ENCODE data around the gene ZNF865. TPM values are rescaled to one million over a fixed set of nuclear protein-coding genes. Genes with fewer than 3 reads are reported as not detected.
A peak's percentile ranks its signal among the peaks of the same experiment; 100 is the strongest.

Gene ZNF865
- polyA plus RNA-seq (2011; rRNA removed) (0.88 and 1.4 TPM in 2 replicates), polyA minus RNA-seq (2011; rRNA and poly(A)+ RNA removed) (1.4 and 1.7 TPM in 2 replicates)

DNA sequence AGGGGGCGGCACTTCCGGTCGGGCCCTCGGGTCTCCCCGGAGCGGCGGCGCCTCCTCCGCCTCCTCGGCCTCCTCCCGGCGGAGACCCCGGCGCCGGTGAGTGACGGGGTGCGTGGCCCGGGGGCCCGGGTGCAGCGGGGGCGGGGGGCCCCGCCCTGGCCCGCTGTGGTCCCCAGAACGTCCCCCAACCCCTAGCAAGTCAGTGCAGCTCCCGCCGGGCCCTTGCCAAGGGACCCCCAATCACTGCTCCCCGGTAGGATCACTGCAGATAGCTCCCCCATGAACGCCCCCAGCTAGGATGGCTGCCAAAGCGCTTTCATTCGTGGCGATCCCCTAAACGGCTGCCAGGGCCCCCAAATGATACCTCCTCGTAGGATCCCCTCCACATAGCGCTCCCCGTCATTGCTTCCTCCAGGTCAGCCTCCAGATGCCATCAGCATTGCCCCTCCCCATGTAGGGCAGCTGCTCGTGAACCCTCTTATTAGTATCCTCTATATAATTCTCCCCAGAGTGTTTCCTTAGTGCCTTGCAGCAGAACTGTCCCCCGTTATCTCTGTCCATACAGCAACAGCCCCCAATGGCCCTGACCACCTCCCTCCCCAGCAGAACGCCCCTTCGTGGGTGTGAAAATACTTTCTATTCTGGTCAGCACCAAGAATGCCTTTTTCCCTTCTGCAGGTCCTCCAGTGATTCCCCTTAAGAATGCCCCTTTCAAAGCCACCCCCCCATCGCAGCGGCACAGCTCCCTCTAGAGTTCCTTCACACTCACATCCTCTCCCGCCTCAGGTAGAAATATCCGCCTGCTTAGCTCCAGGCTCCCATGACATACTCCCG lies at the start of gene ZNF865:
TSS of gene ZNF865 (plus strand) at position 11 of the 834 bp plus-strand sequence. CDS start 7,972 bp downstream, outside the sequence.
- peak; percentile 67 for DNase-seq (ENCODE audit: low read depth, low spot score)
- Histone ChIP-seq H3K9me3 (ENCODE audit: control insufficient read depth, insufficient read depth, low read length) (peaks cover 18% of the 10 kb centered on the region), H3K27ac (ENCODE audit: low read depth, low read length) (peak within 1 kb of the TSS; percentile 89), H3K27me3 (ENCODE audit: control insufficient read depth, insufficient read depth, low read length) (no peaks in the 10 kb centered on the region), H3K4me3 (ENCODE audit: low read depth, low read length) (peak within 1 kb of the TSS; percentile 73)
- POLR2A ChIA-PET = interaction anchor here (0.9 to 1.2 kb wide), 4 partner anchors 19 to 144 kb away, joined by 3 to 4 read pairs (median 4); partner anchors contain the start of genes ISOC2 and ZNF784
- TF ChIP-seq, protein P1, sequence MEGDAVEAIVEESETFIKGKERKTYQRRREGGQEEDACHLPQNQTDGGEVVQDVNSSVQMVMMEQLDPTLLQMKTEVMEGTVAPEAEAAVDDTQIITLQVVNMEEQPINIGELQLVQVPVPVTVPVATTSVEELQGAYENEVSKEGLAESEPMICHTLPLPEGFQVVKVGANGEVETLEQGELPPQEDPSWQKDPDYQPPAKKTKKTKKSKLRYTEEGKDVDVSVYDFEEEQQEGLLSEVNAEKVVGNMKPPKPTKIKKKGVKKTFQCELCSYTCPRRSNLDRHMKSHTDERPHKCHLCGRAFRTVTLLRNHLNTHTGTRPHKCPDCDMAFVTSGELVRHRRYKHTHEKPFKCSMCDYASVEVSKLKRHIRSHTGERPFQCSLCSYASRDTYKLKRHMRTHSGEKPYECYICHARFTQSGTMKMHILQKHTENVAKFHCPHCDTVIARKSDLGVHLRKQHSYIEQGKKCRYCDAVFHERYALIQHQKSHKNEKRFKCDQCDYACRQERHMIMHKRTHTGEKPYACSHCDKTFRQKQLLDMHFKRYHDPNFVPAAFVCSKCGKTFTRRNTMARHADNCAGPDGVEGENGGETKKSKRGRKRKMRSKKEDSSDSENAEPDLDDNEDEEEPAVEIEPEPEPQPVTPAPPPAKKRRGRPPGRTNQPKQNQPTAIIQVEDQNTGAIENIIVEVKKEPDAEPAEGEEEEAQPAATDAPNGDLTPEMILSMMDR (IDR thresholded peaks at IDR 0.05; ENCODE audit: low read depth, low read length) = peak; percentile 92
- CTCF ChIA-PET = interaction anchor here (0.5 to 3.8 kb wide), 25 partner anchors 10 to 465 kb away, joined by 3 to 29 read pairs (median 5); partner anchors contain the start of gene ZNF784

DNA sequence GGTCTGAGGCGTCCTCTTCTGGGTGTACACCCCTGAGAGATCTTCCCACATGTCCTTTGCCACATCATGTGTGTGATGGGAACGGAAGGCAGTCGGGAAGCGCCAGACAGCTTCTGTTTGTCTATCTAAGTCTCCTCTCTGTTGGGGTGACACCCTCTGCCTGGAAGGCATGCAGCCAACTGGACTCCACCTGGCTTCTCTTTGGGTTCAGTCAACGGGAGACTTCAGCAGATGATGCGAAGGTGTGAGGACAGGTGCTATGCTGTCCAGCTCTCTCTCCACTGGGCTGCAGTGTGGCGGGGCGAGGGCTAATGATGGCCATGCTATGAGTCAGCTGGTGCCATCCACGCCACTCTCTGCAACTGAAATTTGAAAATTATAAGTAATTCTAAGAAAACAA lies 45.8 kb upstream of the ZNF865 start:
- DNase-seq (ENCODE audit: low read depth, low spot score) = no peak
- ChIA-PET POLR2A (no interaction called here), CTCF (no interaction called here)
- Histone ChIP-seq H3K27ac (ENCODE audit: low read depth, low read length) (no peak overlapping the region), H3K4me3 (ENCODE audit: low read depth, low read length) (no peak overlapping the region), H3K27me3 (ENCODE audit: control insufficient read depth, insufficient read depth, low read length) (peaks cover 8% of the 10 kb centered on the region), H3K9me3 (ENCODE audit: control insufficient read depth, insufficient read depth, low read length) (peaks cover 4% of the 10 kb centered on the region; the same call in 1 of the 2 replicates)
- TF ChIP-seq, protein P1 (IDR thresholded peaks at IDR 0.05; ENCODE audit: low read depth, low read length) = no peak

DNA sequence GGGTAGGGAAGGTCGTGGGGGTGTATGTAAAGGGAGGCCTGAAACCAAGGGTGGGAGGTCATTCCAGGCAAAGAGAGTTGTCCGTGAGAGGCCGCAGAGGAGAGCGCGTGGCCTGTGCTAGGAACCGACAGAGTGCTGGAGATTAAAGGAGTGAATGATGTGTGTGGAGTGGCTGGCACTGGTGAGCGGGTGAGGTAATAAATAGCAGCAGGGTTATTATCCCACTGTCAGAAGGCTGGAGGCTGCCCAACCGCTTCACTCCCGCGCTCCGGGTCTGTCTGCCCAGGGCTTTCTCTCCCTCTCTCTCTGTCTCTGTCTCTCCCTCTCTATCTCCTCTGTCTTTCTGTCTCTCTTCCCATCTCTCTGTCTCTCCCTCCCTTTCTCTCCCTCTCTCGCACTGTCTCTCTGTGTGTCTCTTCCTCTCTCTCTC lies 42.2 kb upstream of the ZNF865 start:
- TF ChIP-seq, protein P1 (IDR thresholded peaks at IDR 0.05; ENCODE audit: low read depth, low read length) = no peak
- no peak overlapping the region for H3K27ac ChIP-seq (ENCODE audit: low read depth, low read length)
- no peak overlapping the region for H3K4me3 ChIP-seq (ENCODE audit: low read depth, low read length)
- POLR2A ChIA-PET = no interaction called here
- H3K9me3 ChIP-seq (ENCODE audit: control insufficient read depth, insufficient read depth, low read length) = peaks cover 4% of the 10 kb centered on the region; the same call in 1 of the 2 replicates
- CTCF ChIA-PET = no interaction called here
- H3K27me3 ChIP-seq (ENCODE audit: control insufficient read depth, insufficient read depth, low read length) = peaks cover 17% of the 10 kb centered on the region
- DNase-seq (ENCODE audit: low read depth, low spot score) = no peak

DNA sequence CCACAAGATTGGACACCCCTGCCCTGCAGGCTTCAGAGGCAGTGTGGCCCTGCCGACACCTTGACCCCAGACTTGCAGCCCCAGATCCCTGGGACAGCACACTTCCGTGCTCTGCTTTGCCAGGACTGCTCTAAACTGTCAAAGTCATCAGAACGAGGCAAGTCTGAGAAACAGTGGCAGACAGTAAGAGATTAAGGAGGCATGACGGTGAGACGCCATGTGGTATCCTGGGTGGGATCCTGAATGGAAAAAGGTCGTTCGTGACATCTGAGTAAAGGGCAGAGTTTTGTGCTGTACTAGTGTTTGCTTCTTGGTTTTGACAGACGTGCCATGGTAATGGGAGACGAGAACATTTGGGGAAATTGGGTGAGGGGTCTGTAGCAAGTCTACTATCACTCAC lies 38.6 kb upstream of the ZNF865 start:
- DNase-seq (ENCODE audit: low read depth, low spot score) = no peak
- TF ChIP-seq, protein P1 (IDR thresholded peaks at IDR 0.05; ENCODE audit: low read depth, low read length) = no peak
- peaks cover 16% of the 10 kb centered on the region for H3K27me3 ChIP-seq (ENCODE audit: control insufficient read depth, insufficient read depth, low read length)
- H3K27ac ChIP-seq (ENCODE audit: low read depth, low read length) = no peak overlapping the region
- H3K4me3 ChIP-seq (ENCODE audit: low read depth, low read length) = no peak overlapping the region
- ChIA-PET POLR2A (no interaction called here), CTCF (interaction anchor here (0.9 kb wide), 1 partner anchor 13 kb away, joined by 5 read pairs; no protein-coding TSS in a partner anchor)
- peaks cover 6% of the 10 kb centered on the region for H3K9me3 ChIP-seq (ENCODE audit: control insufficient read depth, insufficient read depth, low read length)

Measured in AG04450 (cell line).